ENCODE measurements around the gene CYSTM1. TPM values are rescaled to one million over a fixed set of nuclear protein-coding genes. Genes with fewer than 3 reads are reported as not detected.
A peak's percentile ranks its signal among the peaks of the same experiment; 100 is the strongest.

The CYSTM1 gene
- total RNA-seq, 1 donor from 2014 or later = 3.1 TPM

GRCh38 chr5:140246378-140247122 lies 71.6 kb downstream of the CYSTM1 start:
- Histone ChIP-seq H3K36me3 (ENCODE audit: control insufficient read depth in 3 of 3, insufficient read depth in 3 of 3, low read length in 3 of 3) (peaks cover 19 to 24% (median 20%) of the 10 kb centered on the region in 3 donors), H3K27ac (ENCODE audit: low read depth, low read length) (peak overlapping the region; percentile 59), H3K4me3 (ENCODE audit: low read length in 3 of 3) (no peak overlapping the region), H3K9me3 (ENCODE audit: control insufficient read depth in 3 of 3, low read length in 3 of 3) (no peaks in the 10 kb centered on the region), H3K4me1 (ENCODE audit: control insufficient read depth in 3 of 3, insufficient read depth in 3 of 3, low read length in 3 of 3) (peaks cover 59 to 78% (median 74%) of the 10 kb centered on the region in 3 donors), H3K27me3 (ENCODE audit: control insufficient read depth in 3 of 3, insufficient read depth in 3 of 3, low read length in 3 of 3) (no peaks in the 10 kb centered on the region), H3K9ac (ENCODE audit: low read depth in 1 of 3, low read length in 3 of 3) (peak overlapping the region; percentile 20 to 69 (median 36))

- H3K36me3 ChIP-seq (ENCODE audit: control insufficient read depth in 3 of 3, insufficient read depth in 3 of 3, low read length in 3 of 3) = peaks cover 16 to 20% (median 19%) of the 10 kb centered on the region in 3 donors
- H3K4me3 ChIP-seq (ENCODE audit: low read length in 3 of 3) = no peak overlapping the region
- peaks cover 50 to 75% (median 71%) of the 10 kb centered on the region in 3 donors for H3K4me1 ChIP-seq (ENCODE audit: control insufficient read depth in 3 of 3, insufficient read depth in 3 of 3, low read length in 3 of 3)
- no peaks in the 10 kb centered on the region for H3K9me3 ChIP-seq (ENCODE audit: control insufficient read depth in 3 of 3, low read length in 3 of 3)
- H3K27me3 ChIP-seq (ENCODE audit: control insufficient read depth in 3 of 3, insufficient read depth in 3 of 3, low read length in 3 of 3) = no peaks in the 10 kb centered on the region
- H3K9ac ChIP-seq (ENCODE audit: low read depth in 1 of 3, low read length in 3 of 3) = no peak overlapping the region
- no peak overlapping the region for H3K27ac ChIP-seq (ENCODE audit: low read depth, low read length)
Observed at GRCh38 chr5:140248414-140248813, 73.4 kb downstream of the CYSTM1 start.

GRCh38 chr5:140249536-140249935 lies 74.5 kb downstream of the CYSTM1 start:
- Histone ChIP-seq H3K9ac (ENCODE audit: low read depth in 1 of 3, low read length in 3 of 3) (no peak overlapping the region), H3K4me1 (ENCODE audit: control insufficient read depth in 3 of 3, insufficient read depth in 3 of 3, low read length in 3 of 3) (peaks cover 52 to 70% (median 68%) of the 10 kb centered on the region in 3 donors), H3K36me3 (ENCODE audit: control insufficient read depth in 3 of 3, insufficient read depth in 3 of 3, low read length in 3 of 3) (peaks cover 13 to 16% (median 13%) of the 10 kb centered on the region in 3 donors), H3K9me3 (ENCODE audit: control insufficient read depth in 3 of 3, low read length in 3 of 3) (no peaks in the 10 kb centered on the region), H3K27me3 (ENCODE audit: control insufficient read depth in 3 of 3, insufficient read depth in 3 of 3, low read length in 3 of 3) (no peaks in the 10 kb centered on the region), H3K4me3 (ENCODE audit: low read length in 3 of 3) (no peak overlapping the region), H3K27ac (ENCODE audit: low read depth, low read length) (no peak overlapping the region)

- H3K4me1 ChIP-seq (ENCODE audit: control insufficient read depth in 3 of 3, insufficient read depth in 3 of 3, low read length in 3 of 3) = peaks cover 43 to 65% (median 59%) of the 10 kb centered on the region in 3 donors
- peak overlapping the region; percentile 4 for H3K27ac ChIP-seq (ENCODE audit: low read depth, low read length)
- H3K9ac ChIP-seq (ENCODE audit: low read depth in 1 of 3, low read length in 3 of 3) = no peak overlapping the region
- no peaks in the 10 kb centered on the region for H3K9me3 ChIP-seq (ENCODE audit: control insufficient read depth in 3 of 3, low read length in 3 of 3)
- H3K36me3 ChIP-seq (ENCODE audit: control insufficient read depth in 3 of 3, insufficient read depth in 3 of 3, low read length in 3 of 3) = peaks cover 7 to 10% (median 7%) of the 10 kb centered on the region in 3 donors
- H3K4me3 ChIP-seq (ENCODE audit: low read length in 3 of 3) = no peak overlapping the region
- H3K27me3 ChIP-seq (ENCODE audit: control insufficient read depth in 3 of 3, insufficient read depth in 3 of 3, low read length in 3 of 3) = no peaks in the 10 kb centered on the region
Observed at GRCh38 chr5:140250386-140250785, 75.4 kb downstream of the CYSTM1 start.

- H3K9ac ChIP-seq (ENCODE audit: low read depth in 1 of 3, low read length in 3 of 3) = no peak overlapping the region
- no peaks in the 10 kb centered on the region for H3K27me3 ChIP-seq (ENCODE audit: control insufficient read depth in 3 of 3, insufficient read depth in 3 of 3, low read length in 3 of 3)
- peaks cover 37 to 57% (median 48%) of the 10 kb centered on the region in 3 donors for H3K4me1 ChIP-seq (ENCODE audit: control insufficient read depth in 3 of 3, insufficient read depth in 3 of 3, low read length in 3 of 3)
- peaks cover 4 to 10% (median 6%) of the 10 kb centered on the region in 3 donors for H3K36me3 ChIP-seq (ENCODE audit: control insufficient read depth in 3 of 3, insufficient read depth in 3 of 3, low read length in 3 of 3)
- no peaks in the 10 kb centered on the region for H3K9me3 ChIP-seq (ENCODE audit: control insufficient read depth in 3 of 3, low read length in 3 of 3)
- H3K4me3 ChIP-seq (ENCODE audit: low read length in 3 of 3) = no peak overlapping the region
- peak overlapping the region; percentile 64 for H3K27ac ChIP-seq (ENCODE audit: low read depth, low read length)
Observed at GRCh38 chr5:140251527-140251973, 76.6 kb downstream of the CYSTM1 start.

- Histone ChIP-seq H3K4me3 (ENCODE audit: low read length in 3 of 3) (peak overlapping the region in 1 of 3 donors; percentile 13), H3K9ac (ENCODE audit: low read depth in 1 of 3, low read length in 3 of 3) (peak overlapping the region in 1 of 3 donors; percentile 53), H3K36me3 (ENCODE audit: control insufficient read depth in 3 of 3, insufficient read depth in 3 of 3, low read length in 3 of 3) (peaks cover 4 to 10% (median 6%) of the 10 kb centered on the region in 3 donors), H3K27ac (ENCODE audit: low read depth, low read length) (peak overlapping the region; percentile 64), H3K4me1 (ENCODE audit: control insufficient read depth in 3 of 3, insufficient read depth in 3 of 3, low read length in 3 of 3) (peaks cover 32 to 52% (median 39%) of the 10 kb centered on the region in 3 donors), H3K9me3 (ENCODE audit: control insufficient read depth in 3 of 3, low read length in 3 of 3) (no peaks in the 10 kb centered on the region), H3K27me3 (ENCODE audit: control insufficient read depth in 3 of 3, insufficient read depth in 3 of 3, low read length in 3 of 3) (no peaks in the 10 kb centered on the region)
Observed at GRCh38 chr5:140252470-140253126, 77.6 kb downstream of the CYSTM1 start.

- H3K9ac ChIP-seq (ENCODE audit: low read depth in 1 of 3, low read length in 3 of 3) = no peak overlapping the region
- no peak overlapping the region for H3K4me3 ChIP-seq (ENCODE audit: low read length in 3 of 3)
- no peaks in the 10 kb centered on the region for H3K27me3 ChIP-seq (ENCODE audit: control insufficient read depth in 3 of 3, insufficient read depth in 3 of 3, low read length in 3 of 3)
- peaks cover 28 to 50% (median 33%) of the 10 kb centered on the region in 3 donors for H3K4me1 ChIP-seq (ENCODE audit: control insufficient read depth in 3 of 3, insufficient read depth in 3 of 3, low read length in 3 of 3)
- no peak overlapping the region for H3K27ac ChIP-seq (ENCODE audit: low read depth, low read length)
- H3K36me3 ChIP-seq (ENCODE audit: control insufficient read depth in 3 of 3, insufficient read depth in 3 of 3, low read length in 3 of 3) = peaks cover 4 to 10% (median 7%) of the 10 kb centered on the region in 3 donors
- H3K9me3 ChIP-seq (ENCODE audit: control insufficient read depth in 3 of 3, low read length in 3 of 3) = no peaks in the 10 kb centered on the region
Observed at GRCh38 chr5:140253985-140254384, 79.0 kb downstream of the CYSTM1 start.

GRCh38 chr5:140255460-140256157 lies 80.6 kb downstream of the CYSTM1 start:
- no peak overlapping the region for H3K4me3 ChIP-seq (ENCODE audit: low read length in 3 of 3)

GRCh38 chr5:140256726-140257125 lies 81.7 kb downstream of the CYSTM1 start:
- H3K9ac ChIP-seq (ENCODE audit: low read depth in 1 of 3, low read length in 3 of 3) = no peak overlapping the region
- no peak overlapping the region for H3K4me3 ChIP-seq (ENCODE audit: low read length in 3 of 3)
- H3K27me3 ChIP-seq (ENCODE audit: control insufficient read depth in 3 of 3, insufficient read depth in 3 of 3, low read length in 3 of 3) = no peaks in the 10 kb centered on the region
- H3K27ac ChIP-seq (ENCODE audit: low read depth, low read length) = no peak overlapping the region
- no peaks in the 10 kb centered on the region for H3K9me3 ChIP-seq (ENCODE audit: control insufficient read depth in 3 of 3, low read length in 3 of 3)
- peaks cover 0 to 6% (median 4%) of the 10 kb centered on the region in 3 donors for H3K36me3 ChIP-seq (ENCODE audit: control insufficient read depth in 3 of 3, insufficient read depth in 3 of 3, low read length in 3 of 3)
- peaks cover 23 to 46% (median 30%) of the 10 kb centered on the region in 3 donors for H3K4me1 ChIP-seq (ENCODE audit: control insufficient read depth in 3 of 3, insufficient read depth in 3 of 3, low read length in 3 of 3)

More at GRCh38 chr5:140255460-140256157, 80.6 kb downstream of the CYSTM1 start:
- Histone ChIP-seq H3K27ac (ENCODE audit: low read depth, low read length) (no peak overlapping the region), H3K36me3 (ENCODE audit: control insufficient read depth in 3 of 3, insufficient read depth in 3 of 3, low read length in 3 of 3) (peaks cover 0 to 6% (median 4%) of the 10 kb centered on the region in 3 donors), H3K27me3 (ENCODE audit: control insufficient read depth in 3 of 3, insufficient read depth in 3 of 3, low read length in 3 of 3) (no peaks in the 10 kb centered on the region), H3K4me1 (ENCODE audit: control insufficient read depth in 3 of 3, insufficient read depth in 3 of 3, low read length in 3 of 3) (peaks cover 27 to 46% (median 30%) of the 10 kb centered on the region in 3 donors), H3K9me3 (ENCODE audit: control insufficient read depth in 3 of 3, low read length in 3 of 3) (no peaks in the 10 kb centered on the region), H3K9ac (ENCODE audit: low read depth in 1 of 3, low read length in 3 of 3) (no peak overlapping the region)

Data from skeletal muscle tissue (tissue), 4 donors.